GM18951 (cell line): Measurements from ENCODE around the gene GALNT10.

Experiments used
- POLR2A ChIP-seq: IDR thresholded peaks from 4 replicates; pipeline ENCODE4 v1.6.1; 2011; ENCODE audit warnings: mild to moderate bottlenecking; ENCODE audit not compliant: insufficient read length, insufficient read depth; ENCODE audit errors: extremely low read depth
- in situ Hi-C: fragments of 300-500 bp; cut with MboI; formaldehyde crosslinking; loops from one replicate; pipeline ENCODE4 v1.12.0; 2022; ENCODE audit warnings: low sequenced_read_pairs, mixed read lengths, inconsistent platforms; ENCODE audit not compliant: unreplicated experiment

GALNT10 gene

GRCh38 chr5:154199671-154200220 is 9.2 kb downstream of the GALNT10 start:
- in situ Hi-C loops: loop anchor here (10.0 kb wide), 1 partner anchor 205 kb away; no protein-coding TSS in a partner anchor
- no peak for TF ChIP-seq POLR2A

- in situ Hi-C loops: no loop called here
- no peak for TF ChIP-seq POLR2A
Measured at GRCh38 chr5:154200221-154200620, 9.7 kb downstream of the GALNT10 start.

DNA sequence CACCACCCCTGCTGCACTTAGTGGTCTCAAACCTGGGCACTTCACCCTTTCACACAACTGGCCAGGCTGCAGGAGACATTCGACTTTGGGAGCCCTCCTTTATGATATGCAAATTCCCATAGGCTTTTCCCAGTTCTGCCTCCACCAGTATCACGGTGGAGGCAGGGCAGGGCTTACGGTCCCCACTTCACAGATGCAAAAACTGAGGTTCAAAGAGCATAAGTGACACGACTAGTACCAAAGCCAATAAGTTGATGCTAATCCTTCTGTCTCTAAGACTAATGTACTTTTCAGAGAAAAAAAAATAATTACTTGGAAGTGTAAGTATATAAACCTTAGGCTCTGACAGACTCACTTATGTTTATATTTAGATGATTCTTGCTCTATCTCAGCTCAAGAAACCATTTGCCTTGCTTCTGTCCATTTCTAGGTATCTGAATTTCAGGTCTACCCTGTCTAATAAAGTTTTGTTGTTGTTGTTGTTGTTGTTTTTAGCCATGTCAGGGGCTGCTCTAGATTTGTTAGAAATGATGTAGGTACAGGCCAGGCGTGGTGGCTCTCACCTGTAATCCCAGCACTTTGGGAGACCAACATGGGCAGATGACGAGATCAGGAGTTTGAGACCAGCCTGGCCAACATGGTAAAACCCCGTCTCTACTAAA is 10.7 kb downstream of the GALNT10 start:
- in situ Hi-C loops: no loop called here
- no peak for TF ChIP-seq POLR2A

GRCh38 chr5:154202379-154203260 is 12.1 kb downstream of the GALNT10 start:
- peak; percentile 16 for TF ChIP-seq POLR2A
- in situ Hi-C loops: no loop called here

GRCh38 chr5:154203798-154204578 is 13.5 kb downstream of the GALNT10 start:
- in situ Hi-C loops: no loop called here
- TF ChIP-seq POLR2A: no peak

- in situ Hi-C loops: no loop called here
Measured at GRCh38 chr5:154205441-154206117, 15.0 kb downstream of the GALNT10 start.

DNA sequence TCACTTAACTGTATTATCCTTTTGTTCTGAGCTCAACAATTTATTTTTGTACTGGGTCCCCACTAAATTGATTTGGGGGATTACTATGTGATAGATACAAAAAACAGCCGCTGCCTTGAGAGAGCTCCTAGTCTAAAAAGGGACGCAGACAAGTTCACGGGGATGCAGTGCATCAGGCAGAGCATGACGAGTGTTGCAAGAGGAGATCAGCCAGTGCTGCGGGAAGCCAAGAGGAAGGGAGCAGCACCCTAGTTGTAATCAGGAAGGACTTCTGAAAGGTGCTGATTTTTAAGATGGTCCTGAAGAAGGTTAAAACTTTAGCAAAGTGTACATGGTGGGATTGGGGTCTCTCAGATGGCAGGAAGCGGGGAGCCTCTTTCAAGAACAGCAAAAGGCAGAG is 15.8 kb downstream of the GALNT10 start:
- TF ChIP-seq POLR2A: no peak
- in situ Hi-C loops: no loop called here

More at GRCh38 chr5:154205441-154206117, 15.0 kb downstream of the GALNT10 start:
- no peak for TF ChIP-seq POLR2A

DNA sequence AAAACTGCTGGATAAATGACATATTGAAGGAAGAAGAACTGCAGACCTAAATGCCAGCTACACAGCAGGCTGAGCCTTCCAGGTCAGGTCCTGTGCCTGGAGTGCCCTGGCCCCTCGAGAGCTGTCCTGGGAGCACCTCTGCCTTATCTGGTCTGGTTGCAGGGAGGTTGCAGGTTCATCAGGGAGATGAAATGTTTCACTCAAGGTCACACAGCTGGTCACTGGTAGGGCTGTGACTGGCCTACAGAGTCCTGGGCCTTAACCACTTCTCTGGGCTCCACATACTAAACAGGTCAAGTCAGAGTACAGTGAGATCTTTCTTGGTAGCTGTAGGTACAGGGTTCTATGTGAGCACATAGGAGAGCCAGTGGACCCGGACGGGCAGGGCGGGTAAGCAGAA is 16.7 kb downstream of the GALNT10 start:
- in situ Hi-C loops: no loop called here
- TF ChIP-seq POLR2A: no peak

DNA sequence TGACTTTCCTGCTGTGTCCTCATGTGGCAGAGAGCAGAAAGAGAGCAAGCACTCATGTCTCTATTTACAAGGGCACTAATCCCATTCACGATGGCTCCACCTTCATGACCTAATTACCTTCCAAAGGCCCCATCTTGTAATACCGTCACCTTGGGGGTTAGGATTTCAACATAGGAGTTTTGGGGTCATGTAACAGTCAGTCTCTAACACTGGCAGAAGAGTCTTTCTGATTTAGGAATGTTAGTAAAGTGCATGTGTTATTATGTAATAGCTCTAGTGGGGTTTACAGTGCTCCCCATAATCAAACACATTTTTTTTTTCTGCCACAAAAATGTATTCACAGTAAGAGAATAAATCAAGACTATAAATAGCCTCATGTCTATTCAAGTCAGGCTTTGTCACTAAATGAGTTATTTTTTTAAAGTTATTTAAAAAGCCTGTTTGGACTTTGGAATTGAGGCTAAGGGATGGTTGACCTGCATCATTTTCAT is 19.1 kb downstream of the GALNT10 start:
- in situ Hi-C loops: no loop called here
- no peak for TF ChIP-seq POLR2A

- in situ Hi-C loops: no loop called here
- no peak for TF ChIP-seq POLR2A
Measured at GRCh38 chr5:154210163-154210562, 19.6 kb downstream of the GALNT10 start.

GRCh38 chr5:154211641-154212390 is 21.3 kb downstream of the GALNT10 start:
- no peak for TF ChIP-seq POLR2A
- in situ Hi-C loops: no loop called here

GRCh38 chr5:154213592-154213991 is 23.1 kb downstream of the GALNT10 start:
- in situ Hi-C loops: no loop called here
- TF ChIP-seq POLR2A: no peak
